GM12872 (cell line): ENCODE results near the gene HAO2.

Source experiments
- TF ChIP-seq, protein P1 (sequence below): IDR thresholded peaks from 3 replicates; pipeline ENCODE4 v1.5.1; 2011; ENCODE audit warnings: low read depth, mild to moderate bottlenecking, low read length, moderate library complexity; ENCODE audit not compliant: insufficient read depth

The HAO2 gene

DNA sequence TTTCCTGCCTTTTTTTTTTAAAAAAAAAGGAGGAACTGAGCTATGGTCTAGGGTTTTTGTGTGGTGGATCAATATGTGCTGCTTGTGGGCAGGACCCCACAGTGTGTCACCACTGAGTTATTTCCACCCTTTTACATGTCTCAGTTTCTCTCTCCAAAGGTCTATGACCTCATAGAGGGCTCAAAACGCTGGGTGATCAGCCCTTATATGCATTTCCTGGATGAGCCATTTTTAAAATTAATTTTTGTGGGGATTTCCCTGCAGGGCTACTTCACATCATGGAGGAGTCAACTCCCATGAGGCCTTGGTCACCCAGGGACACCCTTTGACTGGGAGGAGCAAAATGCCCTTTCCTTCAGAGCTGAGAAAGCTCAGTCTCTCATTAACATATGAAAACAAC lies 20.7 kb upstream of the HAO2 start:
- TF ChIP-seq, protein P1, sequence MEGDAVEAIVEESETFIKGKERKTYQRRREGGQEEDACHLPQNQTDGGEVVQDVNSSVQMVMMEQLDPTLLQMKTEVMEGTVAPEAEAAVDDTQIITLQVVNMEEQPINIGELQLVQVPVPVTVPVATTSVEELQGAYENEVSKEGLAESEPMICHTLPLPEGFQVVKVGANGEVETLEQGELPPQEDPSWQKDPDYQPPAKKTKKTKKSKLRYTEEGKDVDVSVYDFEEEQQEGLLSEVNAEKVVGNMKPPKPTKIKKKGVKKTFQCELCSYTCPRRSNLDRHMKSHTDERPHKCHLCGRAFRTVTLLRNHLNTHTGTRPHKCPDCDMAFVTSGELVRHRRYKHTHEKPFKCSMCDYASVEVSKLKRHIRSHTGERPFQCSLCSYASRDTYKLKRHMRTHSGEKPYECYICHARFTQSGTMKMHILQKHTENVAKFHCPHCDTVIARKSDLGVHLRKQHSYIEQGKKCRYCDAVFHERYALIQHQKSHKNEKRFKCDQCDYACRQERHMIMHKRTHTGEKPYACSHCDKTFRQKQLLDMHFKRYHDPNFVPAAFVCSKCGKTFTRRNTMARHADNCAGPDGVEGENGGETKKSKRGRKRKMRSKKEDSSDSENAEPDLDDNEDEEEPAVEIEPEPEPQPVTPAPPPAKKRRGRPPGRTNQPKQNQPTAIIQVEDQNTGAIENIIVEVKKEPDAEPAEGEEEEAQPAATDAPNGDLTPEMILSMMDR, result no peak

DNA sequence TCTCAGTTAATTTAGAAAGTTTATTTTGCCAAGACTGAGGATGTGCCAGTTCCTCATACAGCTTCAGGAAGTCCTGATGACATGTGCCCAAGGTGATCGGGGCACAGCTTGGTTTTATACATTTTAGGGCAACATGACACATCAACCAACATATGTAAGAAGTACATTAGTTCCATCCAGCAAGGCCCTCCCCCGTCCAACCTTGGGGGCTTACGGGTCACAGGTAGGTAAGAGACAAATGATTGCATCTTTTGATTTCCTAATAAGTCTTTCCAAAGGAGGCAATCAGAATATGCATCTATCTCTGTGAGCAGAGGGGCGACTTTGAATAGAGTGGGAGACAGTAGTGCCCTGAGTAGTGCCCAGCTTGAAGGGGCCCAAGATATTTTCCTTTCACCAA lies 19.6 kb upstream of the HAO2 start:
- TF ChIP-seq, protein P1, result no peak

DNA sequence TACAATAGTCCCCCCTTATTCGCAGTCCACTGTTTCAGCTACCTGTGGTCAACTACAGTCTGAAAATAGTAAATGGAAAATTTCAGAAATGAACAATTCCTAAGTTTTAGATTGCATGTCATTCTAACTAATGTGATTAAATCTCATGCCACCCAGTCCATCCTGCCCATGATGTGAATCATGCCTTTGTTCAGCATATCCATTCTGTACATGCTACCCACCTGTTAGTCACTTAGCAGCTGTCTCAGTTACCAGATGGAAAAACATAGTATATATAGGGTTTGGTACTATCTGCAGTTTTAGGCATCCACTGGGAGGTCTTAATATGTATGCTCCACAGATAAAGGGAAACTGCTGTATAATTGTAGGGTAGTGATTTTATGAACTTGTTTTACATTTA lies 16.6 kb upstream of the HAO2 start:
- TF ChIP-seq, protein P1, result no peak

DNA sequence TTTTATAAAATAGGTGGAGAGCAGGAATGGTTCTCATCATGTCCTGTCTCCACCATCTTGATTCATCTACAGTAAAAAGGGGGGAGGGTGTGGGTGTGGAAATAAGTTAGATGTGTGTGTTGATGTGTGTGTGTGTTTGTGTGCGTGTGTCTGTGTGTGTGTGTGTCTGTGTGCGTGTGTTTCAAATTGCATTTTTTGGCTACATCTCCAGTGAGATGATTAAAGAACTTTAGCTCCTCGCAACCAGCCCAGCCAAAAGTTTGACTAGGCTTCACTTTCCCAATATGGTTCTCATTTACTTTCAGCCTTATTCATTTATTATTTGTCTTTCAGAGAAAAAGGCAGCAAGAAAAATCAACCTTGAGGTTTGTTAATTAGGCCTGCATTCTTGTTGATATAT lies 14.7 kb upstream of the HAO2 start:
- TF ChIP-seq, protein P1, result no peak

DNA sequence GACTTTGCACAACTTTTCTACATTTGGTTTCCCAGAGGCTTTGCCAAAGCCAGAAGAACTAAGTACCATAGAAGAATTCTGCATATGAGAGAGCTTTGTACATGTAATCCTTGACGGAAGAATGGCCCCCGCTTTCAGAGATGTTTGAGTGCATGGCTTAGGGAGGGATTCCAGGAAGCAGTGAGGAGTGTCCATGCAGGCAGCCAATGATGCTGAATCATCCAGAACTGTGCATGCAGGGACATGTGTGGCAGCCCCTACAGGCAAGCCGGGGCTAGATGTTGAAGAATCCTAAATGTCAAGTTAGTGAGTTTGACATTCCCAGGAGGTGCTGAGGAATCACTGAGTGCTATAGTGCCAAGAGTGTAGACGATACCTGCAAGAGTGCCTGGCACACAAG lies 9.9 kb upstream of the HAO2 start:
- TF ChIP-seq, protein P1, result no peak

DNA sequence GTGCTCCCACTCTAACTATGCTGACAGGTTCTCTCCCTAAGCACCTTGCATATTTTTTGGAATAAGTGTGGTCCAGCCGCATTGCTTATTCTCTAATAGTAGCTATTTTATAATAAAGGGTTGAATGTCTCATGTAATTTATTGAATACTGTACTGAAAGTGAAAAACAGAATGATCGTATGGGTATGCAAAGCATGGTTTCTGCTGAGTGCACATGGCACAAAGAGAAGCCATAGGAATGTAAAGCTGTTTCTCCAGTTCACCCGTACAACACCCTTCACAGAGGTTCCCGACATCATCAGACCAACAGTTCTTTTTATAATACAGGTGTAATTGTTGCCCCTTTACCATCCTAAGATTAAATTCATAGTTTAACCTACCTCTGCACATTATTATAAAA lies 8.9 kb upstream of the HAO2 start:
- TF ChIP-seq, protein P1, result no peak

DNA sequence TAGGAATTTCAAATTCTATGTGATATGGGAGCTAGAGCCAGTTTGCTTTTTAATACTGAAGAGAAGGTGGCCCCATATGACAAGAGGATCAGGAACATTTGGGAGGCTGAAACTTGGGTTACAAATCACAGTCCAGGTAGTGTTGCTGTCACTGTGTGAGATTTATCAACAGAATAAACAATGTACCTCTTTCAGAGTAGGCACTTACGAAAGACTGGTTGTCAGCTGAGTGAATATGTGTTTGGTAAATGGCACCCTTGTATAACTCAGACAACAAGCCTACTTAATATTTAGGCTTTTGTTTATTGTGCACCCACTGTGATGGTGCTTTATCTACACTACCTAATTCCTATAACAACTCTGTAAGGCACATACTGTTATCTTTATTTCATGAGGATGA lies 7.4 kb upstream of the HAO2 start:
- TF ChIP-seq, protein P1, result no peak
